SH-SY5Y (cell line): ENCODE measurements around the gene LATS2.

Source experiments
- GATA2 ChIP-seq: IDR thresholded peaks from 2 replicates; pipeline ENCODE4 v1.6.1; 2011; ENCODE audit warnings: mild to moderate bottlenecking, low read depth, low read length
- GATA3 ChIP-seq: IDR thresholded peaks from 2 replicates; pipeline ENCODE4 v1.6.1; 2011; ENCODE audit warnings: low read depth, mild to moderate bottlenecking, low read length, moderate library complexity

Gene LATS2

DNA sequence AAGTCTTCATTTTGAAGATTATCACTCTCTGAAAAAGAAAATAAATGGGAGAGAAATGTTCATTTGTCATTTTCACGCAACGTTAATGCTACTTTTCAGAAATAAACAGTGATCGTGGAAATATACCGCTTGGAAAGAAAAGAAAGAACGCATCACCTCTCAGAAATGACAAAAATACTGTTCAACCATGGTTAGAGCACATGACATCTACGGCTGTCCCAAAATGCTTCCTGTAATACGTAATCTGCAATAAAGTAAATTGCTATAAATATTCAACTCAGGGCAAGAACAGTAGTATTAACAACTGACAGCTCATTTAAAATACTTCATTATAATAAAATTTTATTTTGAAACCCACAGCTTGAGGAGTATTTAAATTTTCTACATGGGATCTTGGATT is 15.2 kb downstream of the LATS2 start:
- TF ChIP-seq GATA2 (no peak), GATA3 (no peak)

DNA sequence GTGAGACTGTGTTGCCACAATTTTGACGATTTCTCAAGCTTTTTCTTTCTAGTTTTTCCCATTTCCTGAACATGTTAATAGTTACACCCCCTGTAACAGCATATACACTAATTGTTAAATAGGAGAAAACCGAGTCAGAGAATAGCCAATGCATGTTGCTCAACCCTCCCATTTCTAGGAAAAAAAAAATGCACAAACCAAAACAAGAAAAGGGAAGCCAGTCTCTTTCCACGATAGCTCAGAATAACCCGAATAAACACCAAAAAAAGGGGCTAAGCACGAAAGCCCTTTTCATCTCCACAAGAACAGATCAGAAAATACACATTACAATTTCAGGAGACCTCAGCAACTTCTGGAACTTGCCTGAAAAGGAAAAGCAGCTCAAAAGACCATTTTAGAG is 16.3 kb downstream of the LATS2 start:
- TF ChIP-seq GATA2: no peak
- no peak for TF ChIP-seq GATA3

DNA sequence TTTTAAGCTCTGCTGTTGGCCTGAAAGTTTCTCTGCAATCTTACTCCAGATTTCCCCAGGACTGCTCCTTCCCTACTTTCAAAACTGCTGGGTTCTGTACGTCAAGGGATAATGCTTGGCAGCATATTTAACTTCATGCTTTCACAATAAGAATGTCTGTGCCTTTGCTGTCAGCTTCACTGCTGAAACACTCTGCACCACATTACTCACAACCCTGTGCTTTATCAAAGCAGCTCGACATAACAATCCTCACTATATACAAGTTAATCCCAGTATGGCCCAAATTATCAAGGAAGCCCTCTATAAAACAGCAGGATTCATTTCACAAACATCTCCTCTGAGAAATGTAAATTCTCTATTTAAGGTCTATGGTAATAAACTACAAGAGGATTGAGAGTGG is 17.5 kb downstream of the LATS2 start:
- no peak for TF ChIP-seq GATA2

DNA sequence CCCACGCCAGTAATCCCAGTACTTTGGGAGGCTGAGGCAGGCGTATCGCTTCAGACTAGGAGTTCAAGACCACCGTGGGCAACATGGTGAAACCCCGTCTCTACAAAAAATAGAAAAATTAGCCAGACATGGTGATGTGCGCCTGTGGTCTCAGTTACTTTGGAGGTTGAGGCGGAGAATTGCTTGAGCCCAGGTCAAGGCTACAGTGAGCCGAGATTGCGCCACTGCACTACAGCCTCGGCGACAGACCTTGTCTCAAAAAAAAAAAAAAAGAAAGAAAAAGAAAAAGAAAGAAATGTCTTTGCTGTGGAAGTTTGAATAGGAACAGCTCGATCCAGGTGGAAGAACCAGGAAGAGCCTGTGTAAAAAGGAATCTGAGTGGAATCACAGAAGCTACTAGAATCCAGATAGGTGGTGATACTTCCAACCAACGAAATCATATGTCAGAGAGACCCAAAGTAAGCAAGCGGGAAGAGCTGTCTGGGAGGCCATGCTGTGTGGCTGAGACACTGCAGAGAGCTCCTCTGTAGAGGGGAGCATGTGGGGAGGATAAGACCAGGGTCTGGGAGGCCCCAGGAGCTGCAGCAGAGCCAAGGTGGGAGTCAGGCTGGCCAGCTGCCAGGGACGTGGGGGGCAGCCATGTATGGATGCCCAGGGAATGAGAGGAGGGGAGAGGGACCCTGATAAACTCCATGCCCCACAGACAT is 21.1 kb downstream of the LATS2 start:
- TF ChIP-seq GATA3: no peak
- TF ChIP-seq GATA2: no peak

DNA sequence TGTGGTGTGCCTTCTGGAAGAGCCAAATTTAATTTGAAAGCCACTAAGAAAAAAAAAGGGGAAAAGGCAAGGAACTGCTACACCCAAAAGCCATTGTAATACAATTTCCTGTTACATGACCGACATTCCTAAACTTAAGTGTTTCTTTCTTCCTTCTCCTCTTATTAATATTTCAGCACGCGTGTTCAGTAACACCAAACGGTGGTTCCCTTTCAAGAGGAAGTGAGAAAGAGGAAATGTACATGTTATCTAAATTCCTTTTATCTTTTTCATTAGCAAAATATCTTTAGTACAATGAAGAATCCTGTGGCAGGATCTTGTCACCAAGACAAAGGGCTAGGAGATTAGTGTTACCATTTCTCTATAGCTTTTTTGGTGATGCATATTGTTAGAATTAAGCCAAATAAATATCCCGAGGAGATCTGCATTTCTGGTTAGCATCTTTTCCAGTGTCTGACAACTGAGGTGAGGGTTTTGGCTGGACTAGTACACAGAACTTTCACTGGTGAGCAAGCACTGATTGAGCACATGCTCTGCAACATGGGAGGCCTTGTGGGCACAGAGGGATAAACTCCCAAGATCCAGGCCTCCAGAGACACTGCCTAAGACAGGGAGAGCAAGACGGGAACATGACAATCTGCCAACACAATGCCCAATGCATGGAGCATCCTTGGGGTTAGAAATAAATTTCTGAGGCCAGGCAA is 22.1 kb downstream of the LATS2 start:
- no peak for TF ChIP-seq GATA2
- TF ChIP-seq GATA3: no peak

DNA sequence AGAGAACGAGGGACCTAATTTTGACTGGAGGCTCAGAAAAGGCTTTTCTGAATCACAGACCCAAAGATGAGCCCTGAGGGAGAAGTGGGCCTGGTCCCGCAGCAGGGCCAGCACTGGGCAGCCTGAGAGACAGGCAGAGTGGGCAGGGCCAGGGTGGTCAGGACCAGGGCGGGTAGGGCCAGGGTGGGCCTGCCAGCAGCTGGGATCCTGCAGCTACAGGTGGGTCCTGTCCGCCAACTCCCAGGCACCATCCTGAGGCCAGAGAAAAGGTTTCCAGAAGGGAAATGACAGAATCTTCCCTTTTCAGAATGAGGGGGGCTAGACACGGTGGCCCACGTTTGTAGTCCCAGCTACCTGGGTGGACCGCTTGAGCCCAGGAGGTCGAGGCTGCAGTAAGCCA is 23.7 kb downstream of the LATS2 start:
- no peak for TF ChIP-seq GATA3
- TF ChIP-seq GATA2: no peak

DNA sequence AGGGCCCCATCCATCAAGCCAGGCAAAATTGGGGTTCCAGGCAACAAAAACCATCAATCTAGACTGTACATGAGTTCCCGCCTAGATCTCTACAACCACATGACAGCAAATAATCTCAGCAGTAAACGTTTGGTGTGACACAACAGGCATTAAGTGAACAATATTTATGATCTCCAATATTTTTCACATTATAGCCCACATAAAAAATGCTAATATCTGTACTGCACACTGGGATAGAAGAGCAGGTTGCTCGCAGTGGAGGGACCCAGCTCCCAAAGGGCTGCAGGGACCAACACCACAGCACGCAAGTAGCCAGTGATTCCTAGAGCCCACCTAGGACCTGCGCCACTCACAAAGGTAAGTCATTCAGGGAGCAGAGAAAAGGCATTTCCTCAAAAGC is 25.9 kb downstream of the LATS2 start:
- TF ChIP-seq GATA3 (no peak), GATA2 (no peak)

DNA sequence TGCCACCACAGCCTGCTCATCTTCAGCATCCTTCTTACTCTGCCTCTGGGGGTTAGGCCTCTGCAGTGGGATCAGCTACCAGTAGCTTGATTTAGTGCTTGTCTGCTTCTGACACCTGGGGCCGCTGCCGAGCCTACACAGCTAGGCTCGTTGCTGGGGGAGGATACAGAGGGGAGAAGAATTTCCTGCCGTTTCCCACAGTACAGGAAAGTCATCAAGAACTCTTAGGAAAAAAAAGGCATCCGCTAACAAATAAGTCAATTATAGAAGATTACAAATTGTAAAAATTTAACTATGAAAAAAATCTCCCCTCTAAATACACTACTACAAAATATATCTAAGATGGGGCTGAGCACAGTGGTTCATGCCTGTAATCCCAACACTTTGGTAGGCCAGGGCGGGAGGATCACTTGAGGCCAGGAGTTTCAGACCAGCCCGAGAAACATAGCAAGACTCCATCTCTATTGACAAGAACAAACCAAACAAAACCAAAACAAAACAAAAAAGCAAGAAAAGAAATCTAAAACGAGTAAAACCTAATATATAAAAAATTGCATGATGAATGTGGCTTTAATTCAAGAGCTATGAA is 26.7 kb downstream of the LATS2 start:
- TF ChIP-seq GATA3 (no peak), GATA2 (no peak)

DNA sequence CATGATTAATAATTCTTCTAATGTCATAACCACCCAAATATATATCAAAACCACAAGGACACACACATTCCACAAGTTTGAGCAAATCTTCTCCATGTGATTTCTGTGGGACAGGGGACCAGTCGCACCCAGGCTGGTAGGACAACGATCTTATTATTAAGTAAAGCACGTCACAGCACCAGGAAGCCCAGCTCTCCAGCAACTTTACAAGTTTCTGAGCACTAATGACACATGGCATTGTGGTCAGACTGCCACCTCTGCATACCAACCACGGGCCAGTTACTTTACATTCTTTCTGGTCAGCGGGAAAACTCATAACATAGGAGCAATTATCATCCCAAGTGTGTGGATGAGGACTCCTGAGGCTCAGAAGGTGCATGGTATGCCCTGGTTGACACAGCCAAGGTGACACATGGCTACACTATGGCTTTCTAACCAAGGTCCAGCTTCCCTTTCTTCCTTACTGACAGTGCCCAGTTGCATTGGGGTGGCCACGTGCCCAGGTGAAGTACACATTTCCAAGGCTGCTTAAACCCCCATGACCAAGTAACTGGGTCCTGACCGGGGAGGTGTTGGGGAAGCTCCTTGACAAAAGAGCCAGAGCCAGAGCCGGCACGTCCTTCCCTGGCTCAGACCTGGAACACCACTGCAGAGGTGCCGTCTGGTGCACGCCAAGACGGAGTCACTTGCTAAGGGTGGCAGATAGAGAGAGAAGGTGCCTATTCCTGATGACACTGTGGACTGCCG is 27.4 kb downstream of the LATS2 start:
- TF ChIP-seq GATA3 (no peak), GATA2 (no peak)

DNA sequence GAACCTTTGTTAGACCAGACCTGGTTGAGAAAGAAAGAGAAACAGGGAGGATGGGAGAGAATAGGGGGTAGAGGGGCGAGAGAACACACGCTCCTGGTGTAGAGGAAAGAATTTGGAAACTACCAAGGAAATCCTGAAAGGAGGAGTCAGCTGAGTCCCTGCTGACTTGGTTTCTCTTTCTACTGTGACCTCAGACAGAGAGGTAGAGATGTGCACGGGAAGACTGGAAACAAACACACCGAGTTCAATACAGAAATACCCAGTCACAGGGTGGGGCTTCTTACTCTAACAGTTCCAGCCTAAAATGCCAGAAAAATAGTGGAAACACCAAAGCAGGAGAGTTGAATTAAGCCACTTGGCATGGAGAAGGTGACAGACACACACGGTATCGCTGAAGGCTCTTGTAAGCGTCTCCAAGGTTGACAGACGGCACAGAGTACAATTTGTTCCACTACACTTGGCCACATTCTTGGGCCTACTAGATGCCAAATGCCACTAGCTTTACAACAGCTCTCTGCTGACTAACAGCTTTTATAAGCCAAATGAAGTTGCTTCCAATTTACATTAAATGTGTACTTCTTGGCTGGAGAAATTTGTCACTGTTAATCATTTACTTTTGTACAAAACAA is 28.1 kb downstream of the LATS2 start:
- TF ChIP-seq GATA3 (no peak), GATA2 (no peak)

DNA sequence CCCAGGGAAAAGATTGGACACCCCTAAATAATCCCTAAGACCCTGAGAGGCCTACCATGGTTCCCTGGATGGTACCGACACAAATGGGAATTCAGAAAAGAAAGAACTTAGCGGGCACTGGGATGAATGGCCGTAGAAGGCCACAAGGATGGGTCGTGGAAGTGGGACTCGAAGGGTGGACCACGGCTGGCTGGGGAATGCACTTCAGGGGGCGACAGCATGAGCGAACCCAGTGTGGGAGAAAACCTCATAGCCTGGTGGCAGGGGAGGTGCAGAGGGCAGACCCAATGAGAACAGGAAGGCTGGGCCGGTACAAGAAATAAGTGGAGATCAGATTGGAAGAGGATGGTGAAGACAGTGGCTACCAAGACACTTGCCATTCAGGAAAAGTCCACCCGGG is 28.7 kb downstream of the LATS2 start:
- TF ChIP-seq GATA3 (no peak), GATA2 (no peak)

DNA sequence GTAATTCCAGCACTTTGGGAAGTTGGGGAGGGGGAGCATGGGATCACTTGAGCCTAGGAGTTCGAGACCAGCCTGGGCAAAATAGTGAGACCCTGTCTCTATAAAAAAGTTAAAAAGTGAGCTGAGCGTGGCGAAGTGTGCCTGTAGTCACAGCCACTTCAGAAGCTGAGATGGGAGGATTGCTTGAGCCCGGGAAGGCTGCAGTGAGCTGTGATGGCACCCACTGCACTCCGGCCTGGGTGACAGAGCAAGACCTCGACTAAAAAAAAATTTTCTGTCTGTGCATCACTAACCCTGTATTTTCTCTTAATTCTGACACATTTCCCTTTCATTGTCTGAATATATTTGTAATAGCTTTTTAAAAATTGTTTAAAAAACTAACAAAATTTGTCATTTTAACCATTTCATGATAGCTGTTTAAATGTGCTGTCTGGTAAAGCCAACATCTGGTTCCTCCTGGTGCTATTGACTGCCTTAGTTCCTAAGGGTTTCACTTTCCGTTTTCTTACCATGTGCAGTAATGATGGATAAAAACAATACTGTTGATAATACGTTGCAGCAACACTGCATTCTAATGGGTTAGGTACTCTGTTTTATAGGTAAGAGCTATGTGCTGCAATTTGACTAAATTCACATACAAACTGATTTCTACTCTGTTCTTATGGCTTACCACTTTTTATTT is 29.7 kb downstream of the LATS2 start:
- no peak for TF ChIP-seq GATA3
- no peak for TF ChIP-seq GATA2

DNA sequence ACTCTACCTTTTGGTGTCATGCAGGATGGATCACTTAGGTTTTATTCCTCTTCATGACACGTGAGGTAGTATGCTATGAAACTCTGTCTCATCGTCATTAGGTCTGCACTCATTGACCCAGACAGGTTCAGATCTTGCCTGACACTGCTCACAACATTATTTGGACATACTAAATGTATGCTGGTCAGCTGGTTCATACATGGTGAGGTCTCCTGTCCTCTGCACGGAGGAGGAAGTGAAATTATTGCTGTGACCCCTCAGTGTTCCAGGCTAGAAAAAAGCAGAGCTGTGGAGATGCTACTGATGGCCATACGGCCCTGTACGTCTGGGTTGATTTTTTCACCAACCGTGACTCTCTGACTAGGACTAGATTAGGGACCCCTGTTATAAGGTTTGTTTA is 35.8 kb downstream of the LATS2 start:
- TF ChIP-seq GATA2 (no peak), GATA3 (no peak)
